ENCODE results near the gene RNF144B. TPM values are rescaled to one million over a fixed set of nuclear protein-coding genes. Genes with fewer than 3 reads are reported as not detected.
A peak's percentile ranks its signal among the peaks of the same experiment; 100 is the strongest.
"Not testable (repeated sequence)": the region's sequence is repeated elsewhere in the genome, so short reads cannot be mapped to it uniquely, and the experiment has no call there.

RNF144B gene
- total RNA-seq, 1 donor = 0.54 TPM

GRCh38 chr6:18392346-18392877, 5.3 kb downstream of the RNF144B start:
- no peak overlapping the region for H3K4me3 ChIP-seq (ENCODE audit: low read depth, low read length)
- no peak for DNase-seq (ENCODE audit: low read depth)
- TF ChIP-seq CTCF (IDR thresholded peaks at IDR 0.05; ENCODE audit: insufficient read depth, low read length) = no peak

- TF ChIP-seq CTCF (IDR thresholded peaks at IDR 0.05; ENCODE audit: insufficient read depth, low read length) = no peak
- DNase-seq (ENCODE audit: low read depth) = no peak
- no peak overlapping the region for H3K4me3 ChIP-seq (ENCODE audit: low read depth, low read length)
Measured at GRCh38 chr6:18393698-18394097, 6.5 kb downstream of the RNF144B start.

- DNase-seq (ENCODE audit: low read depth) = no peak
- TF ChIP-seq CTCF (IDR thresholded peaks at IDR 0.05; ENCODE audit: insufficient read depth, low read length) = no peak
- no peak overlapping the region for H3K4me3 ChIP-seq (ENCODE audit: low read depth, low read length)
Measured at GRCh38 chr6:18395177-18395855, 8.2 kb downstream of the RNF144B start.

GRCh38 chr6:18395856-18396197, 8.7 kb downstream of the RNF144B start:
- H3K4me3 ChIP-seq (ENCODE audit: low read depth, low read length) = no peak overlapping the region
- no peak for TF ChIP-seq CTCF (IDR thresholded peaks at IDR 0.05; ENCODE audit: insufficient read depth, low read length)
- peak; percentile 41 for DNase-seq (ENCODE audit: low read depth)

GRCh38 chr6:18397701-18398100, 10.6 kb downstream of the RNF144B start:
- DNase-seq (ENCODE audit: low read depth) = no peak
- TF ChIP-seq CTCF (IDR thresholded peaks at IDR 0.05; ENCODE audit: insufficient read depth, low read length) = no peak
- H3K4me3 ChIP-seq (ENCODE audit: low read depth, low read length) = no peak overlapping the region

- H3K4me3 ChIP-seq (ENCODE audit: low read depth, low read length); DNase-seq (ENCODE audit: low read depth): not testable (repeated sequence)
Measured at GRCh38 chr6:18398225-18398624, 11.1 kb downstream of the RNF144B start.

- no peak overlapping the region for H3K4me3 ChIP-seq (ENCODE audit: low read depth, low read length)
- TF ChIP-seq CTCF (IDR thresholded peaks at IDR 0.05; ENCODE audit: insufficient read depth, low read length) = no peak
- no peak for DNase-seq (ENCODE audit: low read depth)
Measured at GRCh38 chr6:18400831-18401446, 13.8 kb downstream of the RNF144B start.

GRCh38 chr6:18404965-18405364, 17.8 kb downstream of the RNF144B start:
- not testable (repeated sequence) for DNase-seq (ENCODE audit: low read depth); H3K4me3 ChIP-seq (ENCODE audit: low read depth, low read length)

Measured in fibroblast of the aortic adventitia (primary cell).